ENCODE measurements around the gene PDE3B.

GRCh38 chr11:14700593-14700992 lies 57.0 kb downstream of the PDE3B start:
- no peak for TF ChIP-seq POLR2A (IDR thresholded peaks at IDR 0.05)
- TF ChIP-seq, protein P1, sequence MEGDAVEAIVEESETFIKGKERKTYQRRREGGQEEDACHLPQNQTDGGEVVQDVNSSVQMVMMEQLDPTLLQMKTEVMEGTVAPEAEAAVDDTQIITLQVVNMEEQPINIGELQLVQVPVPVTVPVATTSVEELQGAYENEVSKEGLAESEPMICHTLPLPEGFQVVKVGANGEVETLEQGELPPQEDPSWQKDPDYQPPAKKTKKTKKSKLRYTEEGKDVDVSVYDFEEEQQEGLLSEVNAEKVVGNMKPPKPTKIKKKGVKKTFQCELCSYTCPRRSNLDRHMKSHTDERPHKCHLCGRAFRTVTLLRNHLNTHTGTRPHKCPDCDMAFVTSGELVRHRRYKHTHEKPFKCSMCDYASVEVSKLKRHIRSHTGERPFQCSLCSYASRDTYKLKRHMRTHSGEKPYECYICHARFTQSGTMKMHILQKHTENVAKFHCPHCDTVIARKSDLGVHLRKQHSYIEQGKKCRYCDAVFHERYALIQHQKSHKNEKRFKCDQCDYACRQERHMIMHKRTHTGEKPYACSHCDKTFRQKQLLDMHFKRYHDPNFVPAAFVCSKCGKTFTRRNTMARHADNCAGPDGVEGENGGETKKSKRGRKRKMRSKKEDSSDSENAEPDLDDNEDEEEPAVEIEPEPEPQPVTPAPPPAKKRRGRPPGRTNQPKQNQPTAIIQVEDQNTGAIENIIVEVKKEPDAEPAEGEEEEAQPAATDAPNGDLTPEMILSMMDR (IDR thresholded peaks at IDR 0.05): no peak

Data from heart left ventricle (tissue), 13 donors.